Measurements from ENCODE around the gene GALNT13. TPM values are rescaled to one million over a fixed set of nuclear protein-coding genes. Genes with fewer than 3 reads are reported as not detected.

The GALNT13 gene
- polyA plus RNA-seq, 3 donors: not detected

DNA sequence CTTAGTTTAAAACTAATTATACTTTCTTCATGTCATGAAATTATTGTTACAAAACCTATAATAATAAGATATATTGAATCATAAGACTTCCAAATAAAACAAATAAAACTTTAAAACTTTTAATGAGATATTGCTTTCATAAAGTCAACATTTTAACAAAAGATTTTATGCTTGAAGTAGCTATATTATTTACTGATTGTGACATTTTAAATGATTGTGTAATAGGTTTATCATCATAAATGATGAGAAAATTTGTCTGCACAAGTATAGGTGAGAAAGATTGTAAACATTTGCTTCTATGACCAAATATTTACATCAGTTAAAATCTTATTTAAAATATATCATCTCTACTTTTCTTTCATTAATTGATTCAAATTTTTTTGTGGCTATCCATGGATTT is 5.1 kb upstream of the GALNT13 start:
- peaks cover 13 to 18% of the 10 kb centered on the region in 2 donors for H3K27me3 ChIP-seq (ENCODE audit: control insufficient read depth in 2 of 2, insufficient read depth in 2 of 2, low read length in 2 of 2)
- no peak overlapping the region for H3K4me3 ChIP-seq (replicated peaks in 1 of 3; ENCODE audit: low read depth in 2 of 3, low read length in 3 of 3)
- H3K9me3 ChIP-seq (replicated peaks in 1 of 2; ENCODE audit: control insufficient read depth in 1 of 2, insufficient read depth in 1 of 2, low read length in 2 of 2): peaks cover 0 to 8% of the 10 kb centered on the region in 2 donors
- TF ChIP-seq, protein P1, sequence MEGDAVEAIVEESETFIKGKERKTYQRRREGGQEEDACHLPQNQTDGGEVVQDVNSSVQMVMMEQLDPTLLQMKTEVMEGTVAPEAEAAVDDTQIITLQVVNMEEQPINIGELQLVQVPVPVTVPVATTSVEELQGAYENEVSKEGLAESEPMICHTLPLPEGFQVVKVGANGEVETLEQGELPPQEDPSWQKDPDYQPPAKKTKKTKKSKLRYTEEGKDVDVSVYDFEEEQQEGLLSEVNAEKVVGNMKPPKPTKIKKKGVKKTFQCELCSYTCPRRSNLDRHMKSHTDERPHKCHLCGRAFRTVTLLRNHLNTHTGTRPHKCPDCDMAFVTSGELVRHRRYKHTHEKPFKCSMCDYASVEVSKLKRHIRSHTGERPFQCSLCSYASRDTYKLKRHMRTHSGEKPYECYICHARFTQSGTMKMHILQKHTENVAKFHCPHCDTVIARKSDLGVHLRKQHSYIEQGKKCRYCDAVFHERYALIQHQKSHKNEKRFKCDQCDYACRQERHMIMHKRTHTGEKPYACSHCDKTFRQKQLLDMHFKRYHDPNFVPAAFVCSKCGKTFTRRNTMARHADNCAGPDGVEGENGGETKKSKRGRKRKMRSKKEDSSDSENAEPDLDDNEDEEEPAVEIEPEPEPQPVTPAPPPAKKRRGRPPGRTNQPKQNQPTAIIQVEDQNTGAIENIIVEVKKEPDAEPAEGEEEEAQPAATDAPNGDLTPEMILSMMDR (IDR thresholded peaks at IDR 0.05): no peak
- H3K4me3 Mint-ChIP-seq: no peak overlapping the region
- H3K27ac ChIP-seq (ENCODE audit: low read depth in 1 of 2, low read length in 2 of 2): no peak overlapping the region
- intact Hi-C loops (cut with micrococcal nuclease): no loop called here
- no peaks in the 10 kb centered on the region for H3K4me1 ChIP-seq (ENCODE audit: control insufficient read depth in 1 of 2, insufficient read depth in 2 of 2, low read length in 2 of 2)
- DNase-seq: no peak
- H3K27me3 Mint-ChIP-seq (ENCODE audit: low read depth in 3 of 3): peaks cover 13 to 17% (median 16%) of the 10 kb centered on the region in 3 donors
- H3K4me2 ChIP-seq (replicated peaks; ENCODE audit: extremely low read depth, low read length, poor library complexity, severe bottlenecking): no peak overlapping the region
- H4K20me1 ChIP-seq (ENCODE audit: insufficient read depth, low read length): no peaks in the 10 kb centered on the region
- peaks cover 0 to 7% (median 3%) of the 10 kb centered on the region in 7 donors for H3K9me3 Mint-ChIP-seq
- no peaks in the 10 kb centered on the region for H3K79me2 ChIP-seq (ENCODE audit: insufficient read depth, low read length)
- no peaks in the 10 kb centered on the region for H3K36me3 ChIP-seq (replicated peaks in 1 of 2; ENCODE audit: control insufficient read depth in 1 of 2, insufficient read depth in 2 of 2, low read length in 2 of 2)
- no peak overlapping the region for H3K27ac Mint-ChIP-seq
- H3K9ac ChIP-seq (ENCODE audit: insufficient read depth, low read length, poor library complexity, severe bottlenecking): no peak overlapping the region
- no peaks in the 10 kb centered on the region for H3K36me3 Mint-ChIP-seq
- no peaks in the 10 kb centered on the region for H3K4me1 Mint-ChIP-seq
- no peak overlapping the region for H2AFZ ChIP-seq (ENCODE audit: insufficient read depth, low read depth, low read length, poor library complexity, severe bottlenecking)

DNA sequence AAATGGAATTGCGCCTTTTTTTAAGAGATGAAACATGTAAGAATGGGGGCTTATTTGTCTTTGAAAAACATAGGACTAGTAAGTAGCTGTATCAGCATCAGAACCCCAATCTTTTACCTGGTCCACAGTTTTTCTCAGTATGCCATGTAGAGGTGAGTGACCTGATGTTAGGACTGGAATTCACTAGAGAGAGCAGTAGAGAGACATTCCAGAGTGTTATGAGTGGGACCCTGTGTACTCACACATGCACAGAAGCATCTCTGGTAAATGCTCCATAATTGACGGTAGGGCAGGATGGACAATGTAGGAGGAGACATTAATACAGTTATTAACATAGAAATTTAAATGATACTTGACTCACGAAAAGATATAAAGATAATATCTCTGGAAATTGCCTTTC is 1.4 kb upstream of the GALNT13 start:
- no peaks in the 10 kb centered on the region for H3K36me3 Mint-ChIP-seq
- Histone ChIP-seq H3K36me3 (replicated peaks in 1 of 2; ENCODE audit: control insufficient read depth in 1 of 2, insufficient read depth in 2 of 2, low read length in 2 of 2) (no peaks in the 10 kb centered on the region), H3K27me3 (ENCODE audit: control insufficient read depth in 2 of 2, insufficient read depth in 2 of 2, low read length in 2 of 2) (peaks cover 24 to 34% of the 10 kb centered on the region in 2 donors), H3K4me1 (ENCODE audit: control insufficient read depth in 1 of 2, insufficient read depth in 2 of 2, low read length in 2 of 2) (no peaks in the 10 kb centered on the region), H3K4me3 (replicated peaks in 1 of 3; ENCODE audit: low read depth in 2 of 3, low read length in 3 of 3) (no peak overlapping the region), H2AFZ (ENCODE audit: insufficient read depth, low read depth, low read length, poor library complexity, severe bottlenecking) (no peak overlapping the region), H3K9me3 (replicated peaks in 1 of 2; ENCODE audit: control insufficient read depth in 1 of 2, insufficient read depth in 1 of 2, low read length in 2 of 2) (peaks cover 0 to 8% of the 10 kb centered on the region in 2 donors), H3K79me2 (ENCODE audit: insufficient read depth, low read length) (no peaks in the 10 kb centered on the region), H4K20me1 (ENCODE audit: insufficient read depth, low read length) (no peaks in the 10 kb centered on the region), H3K4me2 (replicated peaks; ENCODE audit: extremely low read depth, low read length, poor library complexity, severe bottlenecking) (no peak overlapping the region), H3K9ac (ENCODE audit: insufficient read depth, low read length, poor library complexity, severe bottlenecking) (no peak overlapping the region), H3K27ac (ENCODE audit: low read depth in 1 of 2, low read length in 2 of 2) (no peak overlapping the region)
- H3K4me3 Mint-ChIP-seq: no peak overlapping the region
- H3K27ac Mint-ChIP-seq: no peak overlapping the region
- no peaks in the 10 kb centered on the region for H3K4me1 Mint-ChIP-seq
- TF ChIP-seq, protein P1 (IDR thresholded peaks at IDR 0.05): no peak
- intact Hi-C loops (cut with micrococcal nuclease): no loop called here
- peaks cover 31 to 49% (median 37%) of the 10 kb centered on the region in 3 donors for H3K27me3 Mint-ChIP-seq (ENCODE audit: low read depth in 3 of 3)
- peaks cover 0 to 5% (median 2%) of the 10 kb centered on the region in 7 donors for H3K9me3 Mint-ChIP-seq
- DNase-seq: no peak
- no CpG with 5 or more reads among the region's 3 CpGs for WGBS (ENCODE audit: insufficient coverage)

Measured in CD14-positive monocyte (primary cell).